HepG2 (cell line): Measurements from ENCODE around the gene TMEM127. TPM values are rescaled to one million over a fixed set of nuclear protein-coding genes. Genes with fewer than 3 reads are reported as not detected.

Experiments used
- ATRX ChIP-seq: sonication (generic); formaldehyde crosslinking; IDR thresholded peaks from 2 replicates; pipeline ENCODE4 v1.4.0; 2020; ENCODE audit warnings: missing genetic modification reagents, borderline replicate concordance
- CREB1 ChIP-seq, 2 experiments: fragments of 450-650 bp in 1 of 2; IDR thresholded peaks; 2 replicates each; pipeline ENCODE4 v1.6.1; 2016 to 2017; ENCODE audit warnings: control low read depth in 1 of 2, mild to moderate bottlenecking in 1 of 2, missing compliant biosample characterization in 1 of 2, missing genetic modification characterization in 1 of 2
- FOXK2 ChIP-seq: fragments of 450-650 bp; IDR thresholded peaks from 2 replicates; pipeline ENCODE4 v1.6.1; 2016
- HDAC1 ChIP-seq: sonication (generic); formaldehyde crosslinking; IDR thresholded peaks from 2 replicates; pipeline ENCODE4 v1.5.1; 2020; ENCODE audit warnings: mild to moderate bottlenecking, missing genetic modification reagents
- HNRNPL ChIP-seq: fragments of 200-400 bp; formaldehyde crosslinking; IDR thresholded peaks from 2 replicates; pipeline ENCODE4 v1.6.1; 2017; ENCODE audit warnings: mild to moderate bottlenecking, low read depth, low read length
- THYN1 ChIP-seq: sonication (generic); formaldehyde crosslinking; IDR thresholded peaks from 2 replicates; pipeline ENCODE4 v1.8.1; 2023; ENCODE audit warnings: low read depth, mild to moderate bottlenecking, moderate library complexity, missing genetic modification reagents, borderline replicate concordance
- ZBTB37 ChIP-seq: sonication (generic); formaldehyde crosslinking; IDR thresholded peaks from 2 replicates; pipeline ENCODE4 v1.4.0; 2020; ENCODE audit warnings: mild to moderate bottlenecking, missing genetic modification reagents
- ZFP37 ChIP-seq: sonication (generic); formaldehyde crosslinking; IDR thresholded peaks from 2 replicates; pipeline ENCODE4 v1.4.0; 2020; ENCODE audit warnings: missing genetic modification reagents, borderline replicate concordance
- ZNF12 ChIP-seq: sonication (generic); formaldehyde crosslinking; IDR thresholded peaks from 2 replicates; pipeline ENCODE4 v1.5.0; 2020; ENCODE audit warnings: missing genetic modification reagents
- ZNF263 ChIP-seq: sonication (generic); formaldehyde crosslinking; IDR thresholded peaks from 2 replicates; pipeline ENCODE4 v1.4.0; 2020; ENCODE audit warnings: missing genetic modification reagents
- ZNF280D ChIP-seq: sonication (generic); formaldehyde crosslinking; IDR thresholded peaks from 2 replicates; pipeline ENCODE4 v1.5.1; 2020; ENCODE audit warnings: mild to moderate bottlenecking, missing genetic modification reagents
- ZNF333 ChIP-seq: sonication (generic); formaldehyde crosslinking; IDR thresholded peaks from 2 replicates; pipeline ENCODE4 v1.4.0; 2020; ENCODE audit warnings: mild to moderate bottlenecking, missing genetic modification reagents, borderline replicate concordance
- ZNF775 ChIP-seq: sonication (generic); formaldehyde crosslinking; IDR thresholded peaks from 2 replicates; pipeline ENCODE4 v1.4.0; 2020; ENCODE audit warnings: missing genetic modification reagents, mild to moderate bottlenecking, moderate library complexity, borderline replicate concordance
- polyA plus RNA-seq, 8 experiments: library from polyadenylated mRNA; depleted of rRNA in 3 of 8; stranded (reverse) in 7 of 8; unstranded in 1 of 8; fragments of >200 nt; fragmentation: Illumina TruSeq in 4 of 8; extraction: Trizol in 4 of 8; gene quantifications; 2 replicates each; pipeline versions ENCODE4 v1.2.1 to v1.2.3, GENCODE V29; 2011 to 2016; ENCODE audit warnings: low read depth in 4 of 8, missing spikeins in 1 of 8, mixed read lengths in 1 of 8; ENCODE audit not compliant: insufficient read depth in 1 of 8
- total RNA-seq, 5 experiments: library from RNA; depleted of rRNA; stranded (reverse); fragments of >200 nt; fragmentation: Illumina TruSeq; extraction: Trizol; gene quantifications; 2 replicates each; pipeline ENCODE4 v1.2.3, GENCODE V29; 2016; ENCODE audit warnings: low read depth in 1 of 5
- TF ChIP-seq, protein P1 (sequence below): sonication (generic); formaldehyde crosslinking; conservative IDR thresholded peaks from 2 replicates; pipeline ENCODE4 v1.8.0; 2022; ENCODE audit warnings: mild to moderate bottlenecking, moderate library complexity, missing genetic modification reagents
- TF ChIP-seq, protein P2 (sequence below): sonication (generic); formaldehyde crosslinking; IDR thresholded peaks from 2 replicates; pipeline ENCODE4 v1.9.0; 2022; ENCODE audit warnings: low read depth, missing genetic modification reagents
- TF ChIP-seq, protein P3 (sequence below): sonication (generic); formaldehyde crosslinking; IDR thresholded peaks from 2 replicates; pipeline ENCODE4 v1.8.1; 2023; ENCODE audit warnings: mild to moderate bottlenecking, missing genetic modification reagents
- TF ChIP-seq, protein P4 (sequence below): sonication (generic); formaldehyde crosslinking; IDR thresholded peaks from 2 replicates; pipeline ENCODE4 v1.5.0; 2020; ENCODE audit warnings: missing genetic modification reagents

The TMEM127 gene
- total and polyA plus RNA-seq, 2 of the 13 experiments (the other 11 are each of a cell fraction or from before 2014, with no cell fraction given): 21.5 to 33.9 TPM

- TF ChIP-seq ZNF333 (CRISPR knock-in tag) (peak; percentile 23), THYN1 (no peak), ZNF280D (CRISPR knock-in tag) (peak; percentile 97), ZBTB37 (CRISPR knock-in tag) (no peak), FOXK2 (peak; percentile 42; the same call in 1 of the 2 replicates), HNRNPL (peak; percentile 66; the same call in 1 of the 2 replicates), HDAC1 (CRISPR knock-in tag) (peak; percentile 98), ATRX (no peak), CREB1 (IDR thresholded peaks at IDR 0.05) (peak; percentile 54; the same call in 1 of the 2 replicates), CREB1 (CRISPR knock-in tag; IDR thresholded peaks at IDR 0.05) (peak; percentile 92), ZNF12 (CRISPR knock-in tag) (peak; percentile 52; the same call in 1 of the 2 replicates), ZNF775 (CRISPR knock-in tag) (peak; percentile 94; the same call in 1 of the 2 replicates), ZFP37 (CRISPR knock-in tag) (peak; percentile 92), ZNF263 (CRISPR knock-in tag) (peak; percentile 74; the same call in 1 of the 2 replicates)
- TF ChIP-seq, protein P1, sequence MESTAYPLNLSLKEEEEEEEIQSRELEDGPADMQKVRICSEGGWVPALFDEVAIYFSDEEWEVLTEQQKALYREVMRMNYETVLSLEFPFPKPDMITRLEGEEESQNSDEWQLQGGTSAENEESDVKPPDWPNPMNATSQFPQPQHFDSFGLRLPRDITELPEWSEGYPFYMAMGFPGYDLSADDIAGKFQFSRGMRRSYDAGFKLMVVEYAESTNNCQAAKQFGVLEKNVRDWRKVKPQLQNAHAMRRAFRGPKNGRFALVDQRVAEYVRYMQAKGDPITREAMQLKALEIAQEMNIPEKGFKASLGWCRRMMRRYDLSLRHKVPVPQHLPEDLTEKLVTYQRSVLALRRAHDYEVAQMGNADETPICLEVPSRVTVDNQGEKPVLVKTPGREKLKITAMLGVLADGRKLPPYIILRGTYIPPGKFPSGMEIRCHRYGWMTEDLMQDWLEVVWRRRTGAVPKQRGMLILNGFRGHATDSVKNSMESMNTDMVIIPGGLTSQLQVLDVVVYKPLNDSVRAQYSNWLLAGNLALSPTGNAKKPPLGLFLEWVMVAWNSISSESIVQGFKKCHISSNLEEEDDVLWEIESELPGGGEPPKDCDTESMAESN: peak; percentile 95
- TF ChIP-seq, protein P2, sequence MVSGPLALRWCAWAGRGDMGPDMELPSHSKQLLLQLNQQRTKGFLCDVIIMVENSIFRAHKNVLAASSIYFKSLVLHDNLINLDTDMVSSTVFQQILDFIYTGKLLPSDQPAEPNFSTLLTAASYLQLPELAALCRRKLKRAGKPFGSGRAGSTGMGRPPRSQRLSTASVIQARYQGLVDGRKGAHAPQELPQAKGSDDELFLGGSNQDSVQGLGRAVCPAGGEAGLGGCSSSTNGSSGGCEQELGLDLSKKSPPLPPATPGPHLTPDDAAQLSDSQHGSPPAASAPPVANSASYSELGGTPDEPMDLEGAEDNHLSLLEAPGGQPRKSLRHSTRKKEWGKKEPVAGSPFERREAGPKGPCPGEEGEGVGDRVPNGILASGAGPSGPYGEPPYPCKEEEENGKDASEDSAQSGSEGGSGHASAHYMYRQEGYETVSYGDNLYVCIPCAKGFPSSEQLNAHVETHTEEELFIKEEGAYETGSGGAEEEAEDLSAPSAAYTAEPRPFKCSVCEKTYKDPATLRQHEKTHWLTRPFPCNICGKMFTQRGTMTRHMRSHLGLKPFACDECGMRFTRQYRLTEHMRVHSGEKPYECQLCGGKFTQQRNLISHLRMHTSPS: peak; percentile 38; the same call in 1 of the 2 replicates
- TF ChIP-seq, protein P3, sequence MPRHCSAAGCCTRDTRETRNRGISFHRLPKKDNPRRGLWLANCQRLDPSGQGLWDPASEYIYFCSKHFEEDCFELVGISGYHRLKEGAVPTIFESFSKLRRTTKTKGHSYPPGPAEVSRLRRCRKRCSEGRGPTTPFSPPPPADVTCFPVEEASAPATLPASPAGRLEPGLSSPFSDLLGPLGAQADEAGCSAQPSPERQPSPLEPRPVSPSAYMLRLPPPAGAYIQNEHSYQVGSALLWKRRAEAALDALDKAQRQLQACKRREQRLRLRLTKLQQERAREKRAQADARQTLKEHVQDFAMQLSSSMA (CRISPR knock-in tag): peak; percentile 32; the same call in 1 of the 2 replicates
- TF ChIP-seq, protein P4, sequence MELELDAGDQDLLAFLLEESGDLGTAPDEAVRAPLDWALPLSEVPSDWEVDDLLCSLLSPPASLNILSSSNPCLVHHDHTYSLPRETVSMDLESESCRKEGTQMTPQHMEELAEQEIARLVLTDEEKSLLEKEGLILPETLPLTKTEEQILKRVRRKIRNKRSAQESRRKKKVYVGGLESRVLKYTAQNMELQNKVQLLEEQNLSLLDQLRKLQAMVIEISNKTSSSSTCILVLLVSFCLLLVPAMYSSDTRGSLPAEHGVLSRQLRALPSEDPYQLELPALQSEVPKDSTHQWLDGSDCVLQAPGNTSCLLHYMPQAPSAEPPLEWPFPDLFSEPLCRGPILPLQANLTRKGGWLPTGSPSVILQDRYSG: 0 out of 2 replicates have a peak, but pooled peaks have one; percentile 85
Observed at GRCh38 chr2:96305091-96305978, 39.5 kb upstream of the TMEM127 start, which contains the start of gene SNRNP200 (continued).
